Upper lobe of left lung (tissue), 4 donors: Measurements from ENCODE around the gene FNDC8.

Experiments used
- EP300 ChIP-seq, 4 donors: sonication (generic); formaldehyde crosslinking; IDR thresholded peaks; one replicate each; pipeline ENCODE4 v1.5.1; 2017; ENCODE audit warnings: antibody characterized with exemption in 4 of 4, control low read depth in 2 of 4
- POLR2AphosphoS5 ChIP-seq, 2 donors: sonication (generic); formaldehyde crosslinking; IDR thresholded peaks; one replicate each; pipeline ENCODE4 v1.5.1; 2017; ENCODE audit warnings: antibody characterized with exemption in 2 of 2
- TF ChIP-seq, protein P1 (sequence below), 6 experiments: fragments of 450-650 bp in 4 of 6; fragments of 200-600 bp in 2 of 6; sonication (generic) in 2 of 6; IDR thresholded peaks; one replicate each; pipeline ENCODE4 v1.5.1; 2016 to 2019; ENCODE audit warnings: antibody characterized with exemption in 6 of 6

DNA sequence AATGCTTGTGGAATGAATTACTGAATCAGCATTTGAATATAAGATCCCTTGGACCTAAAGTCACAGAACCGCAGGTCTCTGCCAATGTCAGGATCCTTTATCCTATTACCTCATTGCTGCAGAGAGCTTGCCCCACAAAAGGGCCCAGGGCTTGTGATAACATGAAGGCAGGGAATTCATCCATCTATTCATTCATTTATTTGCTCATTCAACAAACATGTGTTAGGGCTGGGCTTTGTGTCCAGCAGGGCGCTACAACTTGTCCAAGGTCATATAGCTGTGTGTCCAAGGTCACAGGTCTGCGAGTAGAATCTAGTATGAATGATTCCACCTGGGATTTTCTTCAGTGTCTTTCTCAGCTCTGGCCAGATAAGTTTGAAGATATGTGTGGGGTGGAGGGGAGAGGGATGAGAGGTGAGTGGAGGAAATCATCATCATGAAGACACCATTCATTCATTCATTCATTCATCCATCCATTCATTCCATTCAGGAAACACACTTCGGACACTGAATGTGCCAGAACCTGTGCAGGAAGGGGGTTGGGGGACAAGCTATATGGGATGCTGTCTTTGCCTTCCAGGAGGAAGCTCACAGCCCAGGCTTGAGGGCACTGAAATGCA lies 24.9 kb downstream of the FNDC8 start:
- no peak for TF ChIP-seq POLR2AphosphoS5 (IDR thresholded peaks at IDR 0.05)
- TF ChIP-seq, protein P1, sequence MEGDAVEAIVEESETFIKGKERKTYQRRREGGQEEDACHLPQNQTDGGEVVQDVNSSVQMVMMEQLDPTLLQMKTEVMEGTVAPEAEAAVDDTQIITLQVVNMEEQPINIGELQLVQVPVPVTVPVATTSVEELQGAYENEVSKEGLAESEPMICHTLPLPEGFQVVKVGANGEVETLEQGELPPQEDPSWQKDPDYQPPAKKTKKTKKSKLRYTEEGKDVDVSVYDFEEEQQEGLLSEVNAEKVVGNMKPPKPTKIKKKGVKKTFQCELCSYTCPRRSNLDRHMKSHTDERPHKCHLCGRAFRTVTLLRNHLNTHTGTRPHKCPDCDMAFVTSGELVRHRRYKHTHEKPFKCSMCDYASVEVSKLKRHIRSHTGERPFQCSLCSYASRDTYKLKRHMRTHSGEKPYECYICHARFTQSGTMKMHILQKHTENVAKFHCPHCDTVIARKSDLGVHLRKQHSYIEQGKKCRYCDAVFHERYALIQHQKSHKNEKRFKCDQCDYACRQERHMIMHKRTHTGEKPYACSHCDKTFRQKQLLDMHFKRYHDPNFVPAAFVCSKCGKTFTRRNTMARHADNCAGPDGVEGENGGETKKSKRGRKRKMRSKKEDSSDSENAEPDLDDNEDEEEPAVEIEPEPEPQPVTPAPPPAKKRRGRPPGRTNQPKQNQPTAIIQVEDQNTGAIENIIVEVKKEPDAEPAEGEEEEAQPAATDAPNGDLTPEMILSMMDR (IDR thresholded peaks at IDR 0.05), result no peak
- no peak for TF ChIP-seq EP300 (IDR thresholded peaks at IDR 0.05)
